WTC11 (cell line): ENCODE results near the gene PLIN4.

Source experiments
- FOXP1 ChIP-seq: sonication (generic); formaldehyde crosslinking; IDR thresholded peaks from 2 replicates; pipeline ENCODE4 v1.8.0; 2022; ENCODE audit warnings: missing genetic modification reagents, mild to moderate bottlenecking, moderate library complexity, borderline replicate concordance
- MAX ChIP-seq: sonication (generic); formaldehyde crosslinking; IDR thresholded peaks from 2 replicates; pipeline ENCODE4 v1.8.0; 2022; ENCODE audit warnings: mild to moderate bottlenecking, missing genetic modification reagents
- SP1 ChIP-seq: sonication (generic); formaldehyde crosslinking; conservative IDR thresholded peaks from 2 replicates; pipeline ENCODE4 v1.8.1; 2022; ENCODE audit warnings: missing genetic modification reagents
- ZBTB21 ChIP-seq: sonication (generic); formaldehyde crosslinking; IDR thresholded peaks from 2 replicates; pipeline ENCODE4 v1.8.1; 2023; ENCODE audit warnings: mild to moderate bottlenecking, missing genetic modification reagents, borderline replicate concordance
- ZNF219 ChIP-seq: sonication (generic); formaldehyde crosslinking; IDR thresholded peaks from 2 replicates; pipeline ENCODE4 v1.8.0; 2023; ENCODE audit warnings: missing genetic modification reagents, mild to moderate bottlenecking, borderline replicate concordance
- TF ChIP-seq, protein P1 (sequence below): sonication (generic); formaldehyde crosslinking; IDR thresholded peaks from 2 replicates; pipeline ENCODE4 v1.8.1; 2022; ENCODE audit warnings: mild to moderate bottlenecking, moderate library complexity, missing genetic modification reagents
- TF ChIP-seq, protein P2 (sequence below): fragments of 200-600 bp; IDR thresholded peaks from 2 replicates; pipeline ENCODE4 v1.8.0; 2022; ENCODE audit warnings: antibody characterized with exemption

DNA sequence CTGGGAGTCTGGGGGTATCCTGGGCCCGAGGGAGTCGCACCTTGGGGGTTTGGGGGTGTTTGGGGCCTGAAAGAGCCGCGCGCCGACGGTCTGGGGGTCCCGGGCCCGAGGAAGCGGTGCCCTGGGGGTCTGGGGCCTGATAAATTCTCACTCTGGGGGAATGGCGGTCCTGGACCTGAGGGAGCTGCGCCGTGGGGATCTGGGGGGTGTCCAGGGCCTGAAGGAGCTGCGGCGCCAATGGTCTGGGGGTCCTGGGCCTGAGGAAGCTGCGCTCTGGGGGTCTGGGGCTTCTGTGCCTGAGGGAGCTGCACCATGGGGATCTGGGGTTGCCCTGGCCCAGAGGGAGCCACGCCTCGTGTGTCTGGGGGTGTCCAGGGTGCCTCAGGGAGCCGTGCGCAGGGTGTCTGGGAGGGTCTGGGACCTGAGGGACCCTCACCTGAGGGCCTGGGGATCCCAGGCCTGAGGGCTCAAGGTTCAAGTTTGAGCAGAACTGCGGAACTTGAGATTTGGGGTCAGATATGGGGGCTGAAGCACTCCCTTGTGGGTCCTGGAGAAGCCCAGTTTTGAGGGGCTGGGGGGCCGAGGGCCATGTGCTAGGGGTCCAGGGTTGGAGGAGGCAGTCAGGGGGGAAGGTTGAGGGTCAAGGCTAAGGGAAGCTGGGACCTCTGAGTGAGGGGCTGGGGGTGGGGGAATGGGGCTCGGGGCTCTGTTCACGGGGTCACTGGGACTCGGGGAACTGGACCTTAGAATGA, 45.1 kb downstream of the PLIN4 start:
- TF ChIP-seq, protein P1, sequence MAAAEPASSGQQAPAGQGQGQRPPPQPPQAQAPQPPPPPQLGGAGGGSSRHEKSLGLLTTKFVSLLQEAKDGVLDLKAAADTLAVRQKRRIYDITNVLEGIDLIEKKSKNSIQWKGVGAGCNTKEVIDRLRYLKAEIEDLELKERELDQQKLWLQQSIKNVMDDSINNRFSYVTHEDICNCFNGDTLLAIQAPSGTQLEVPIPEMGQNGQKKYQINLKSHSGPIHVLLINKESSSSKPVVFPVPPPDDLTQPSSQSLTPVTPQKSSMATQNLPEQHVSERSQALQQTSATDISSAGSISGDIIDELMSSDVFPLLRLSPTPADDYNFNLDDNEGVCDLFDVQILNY (CRISPR knock-in tag), result no peak
- TF ChIP-seq MAX (CRISPR knock-in tag), result no peak
- TF ChIP-seq, protein P2, sequence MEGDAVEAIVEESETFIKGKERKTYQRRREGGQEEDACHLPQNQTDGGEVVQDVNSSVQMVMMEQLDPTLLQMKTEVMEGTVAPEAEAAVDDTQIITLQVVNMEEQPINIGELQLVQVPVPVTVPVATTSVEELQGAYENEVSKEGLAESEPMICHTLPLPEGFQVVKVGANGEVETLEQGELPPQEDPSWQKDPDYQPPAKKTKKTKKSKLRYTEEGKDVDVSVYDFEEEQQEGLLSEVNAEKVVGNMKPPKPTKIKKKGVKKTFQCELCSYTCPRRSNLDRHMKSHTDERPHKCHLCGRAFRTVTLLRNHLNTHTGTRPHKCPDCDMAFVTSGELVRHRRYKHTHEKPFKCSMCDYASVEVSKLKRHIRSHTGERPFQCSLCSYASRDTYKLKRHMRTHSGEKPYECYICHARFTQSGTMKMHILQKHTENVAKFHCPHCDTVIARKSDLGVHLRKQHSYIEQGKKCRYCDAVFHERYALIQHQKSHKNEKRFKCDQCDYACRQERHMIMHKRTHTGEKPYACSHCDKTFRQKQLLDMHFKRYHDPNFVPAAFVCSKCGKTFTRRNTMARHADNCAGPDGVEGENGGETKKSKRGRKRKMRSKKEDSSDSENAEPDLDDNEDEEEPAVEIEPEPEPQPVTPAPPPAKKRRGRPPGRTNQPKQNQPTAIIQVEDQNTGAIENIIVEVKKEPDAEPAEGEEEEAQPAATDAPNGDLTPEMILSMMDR, result no peak
- no peak for TF ChIP-seq SP1 (CRISPR knock-in tag)
- no peak for TF ChIP-seq FOXP1
- TF ChIP-seq ZNF219 (CRISPR knock-in tag), result no peak
- TF ChIP-seq ZBTB21 (CRISPR knock-in tag), result no peak
